Naive thymus-derived CD8-positive, alpha-beta T cell (primary cell): Measurements from ENCODE around the gene HAL. TPM values are rescaled to one million over a fixed set of nuclear protein-coding genes. Genes with fewer than 3 reads are reported as not detected.
A peak's percentile ranks its signal among the peaks of the same experiment; 100 is the strongest.

Experiments
- ATAC-seq, 2 donors: fragments of 150-1000 bp; cut with Tn5 transposase in 1 of 2; sonication (Bioruptor Pico), chemical (Tn5 transposase) in 1 of 2; 1 replicate in 1 of 2; 2 replicates in 1 of 2; pipeline ENCODE4 v1.10.0; 2021; ENCODE audit warnings: mild to moderate bottlenecking in 2 of 2, moderate library complexity in 2 of 2
- POLR2A ChIA-PET: fragments of 350-600 bp; sonication (Branson Sonifier 250); formaldehyde crosslinking; loops from one replicate; lab custom pipeline; 2021; ENCODE audit warnings: antibody characterized with exemption; lab: Charles Lee
- DNase-seq, 10 donors: peaks; one replicate each; pipeline versions ENCODE4 v3.0.0 to v3.0.0-alpha.2; 2020 to 2022
- H3K27ac Mint-ChIP-seq, 10 donors: one replicate each; pipeline ENCODE4 v1.8.0; 2020 to 2022; ENCODE audit warnings: mild to moderate bottlenecking in 10 of 10, mixed read lengths in 10 of 10, moderate library complexity in 4 of 10, inconsistent platforms in 1 of 10
- H3K27me3 Mint-ChIP-seq, 5 donors: one replicate each; pipeline ENCODE4 v1.8.0; 2021 to 2022; ENCODE audit warnings: mixed read lengths in 5 of 5
- H3K36me3 Mint-ChIP-seq, 3 donors: one replicate each; pipeline ENCODE4 v1.8.0; 2020 to 2022; ENCODE audit warnings: mixed read lengths in 3 of 3, mild to moderate bottlenecking in 2 of 3, inconsistent platforms in 1 of 3
- H3K4me1 Mint-ChIP-seq, 4 donors: one replicate each; pipeline ENCODE4 v1.8.0; 2021 to 2022; ENCODE audit warnings: mixed read lengths in 4 of 4
- H3K4me3 Mint-ChIP-seq, 10 donors: one replicate each; pipeline ENCODE4 v1.8.0; 2020 to 2022; ENCODE audit warnings: mild to moderate bottlenecking in 10 of 10, mixed read lengths in 10 of 10, moderate library complexity in 6 of 10, inconsistent platforms in 1 of 10
- H3K9me3 Mint-ChIP-seq, 9 donors: one replicate each; pipeline ENCODE4 v1.8.0; 2020 to 2022; ENCODE audit warnings: mixed read lengths in 9 of 9, mild to moderate bottlenecking in 3 of 9, inconsistent platforms in 1 of 9, moderate library complexity in 1 of 9
- polyA plus RNA-seq, 3 donors: library from polyadenylated mRNA; unstranded; fragments of 300-500 nt; fragmentation: Illumina TruSeq; gene quantifications; one replicate each; pipeline ENCODE4 v1.2.3, GENCODE V29; 2021
- total RNA-seq, 8 experiments: library from RNA in 2 of 8; stranded (reverse) in 2 of 8; gene quantifications; one replicate each; pipeline ENCODE4 v1.2.3 and lab custom pipeline; 2021 to 2026

The HAL gene
- total and polyA plus RNA-seq, 5 experiments from 2014 or later: 1.3 to 3.0 TPM; not detected in 3

GRCh38 chr12:96033549-96034389, 37.6 kb upstream of the HAL start:
- Mint-ChIP-seq H3K27ac (peak overlapping the region in 1 of 10 donors; percentile 17), H3K36me3 (peaks cover 0 to 4% (median 0%) of the 10 kb centered on the region in 3 donors), H3K4me1 (peaks cover 18 to 30% (median 25%) of the 10 kb centered on the region in 4 donors), H3K27me3 (no peaks in the 10 kb centered on the region), H3K4me3 (peak overlapping the region in 2 of 10 donors; percentile 4 to 59), H3K9me3 (no peaks in the 10 kb centered on the region)
- ATAC-seq (no peak), DNase-seq (no peak)
- POLR2A ChIA-PET: interaction anchor here (0.5 kb wide), 1 partner anchor 594 kb away, joined by 6 read pairs; no protein-coding TSS in a partner anchor

- POLR2A ChIA-PET: no interaction called here
- Mint-ChIP-seq H3K36me3 (peaks cover 0 to 31% (median 11%) of the 10 kb centered on the region in 3 donors), H3K27me3 (no peaks in the 10 kb centered on the region), H3K4me1 (peaks cover 18 to 30% (median 25%) of the 10 kb centered on the region in 4 donors), H3K27ac (peak overlapping the region in 2 of 10 donors; percentile 28 to 74), H3K9me3 (no peaks in the 10 kb centered on the region), H3K4me3 (no peak overlapping the region)
- ATAC-seq (no peak), DNase-seq (no peak)
These were observed 33.7 kb upstream of the HAL start for GRCh38 chr12:96029826-96030225.

- Mint-ChIP-seq H3K9me3 (no peaks in the 10 kb centered on the region), H3K4me3 (no peak overlapping the region), H3K27ac (no peak overlapping the region), H3K4me1 (peaks cover 17 to 27% (median 25%) of the 10 kb centered on the region in 4 donors), H3K27me3 (no peaks in the 10 kb centered on the region), H3K36me3 (peaks cover 0 to 44% (median 11%) of the 10 kb centered on the region in 3 donors)
- no peak for ATAC-seq
- no peak for DNase-seq
- POLR2A ChIA-PET: no interaction called here
These were observed 32.4 kb upstream of the HAL start for GRCh38 chr12:96028538-96028937.

GRCh38 chr12:96026331-96026730, 30.2 kb upstream of the HAL start:
- POLR2A ChIA-PET: interaction anchor here (0.7 kb wide), 1 partner anchor 378 kb away, joined by 5 read pairs; no protein-coding TSS in a partner anchor
- H3K9me3 Mint-ChIP-seq: no peaks in the 10 kb centered on the region
- peaks cover 0 to 63% (median 15%) of the 10 kb centered on the region in 3 donors for H3K36me3 Mint-ChIP-seq
- no peaks in the 10 kb centered on the region for H3K27me3 Mint-ChIP-seq
- no peak for DNase-seq
- no peak for ATAC-seq
- no peak overlapping the region for H3K27ac Mint-ChIP-seq
- no peak overlapping the region for H3K4me3 Mint-ChIP-seq
- peaks cover 13 to 23% (median 15%) of the 10 kb centered on the region in 4 donors for H3K4me1 Mint-ChIP-seq

- H3K27me3 Mint-ChIP-seq: no peaks in the 10 kb centered on the region
- peaks cover 9 to 22% (median 12%) of the 10 kb centered on the region in 4 donors for H3K4me1 Mint-ChIP-seq
- peaks cover 0 to 71% (median 17%) of the 10 kb centered on the region in 3 donors for H3K36me3 Mint-ChIP-seq
These were observed 29.4 kb upstream of the HAL start for GRCh38 chr12:96025518-96025917.

GRCh38 chr12:96020314-96021003, 24.3 kb upstream of the HAL start:
- peaks cover 0 to 23% (median 1%) of the 10 kb centered on the region in 4 donors for H3K4me1 Mint-ChIP-seq
- ATAC-seq (peak in 1 of 2 donors; percentile 25), DNase-seq (no peak)
- H3K27me3 Mint-ChIP-seq: no peaks in the 10 kb centered on the region
- peak overlapping the region in 2 of 10 donors; percentile 0 to 26 for H3K27ac Mint-ChIP-seq
- peak overlapping the region in 1 of 10 donors; percentile 54 for H3K4me3 Mint-ChIP-seq
- H3K36me3 Mint-ChIP-seq: peaks cover 0 to 88% (median 19%) of the 10 kb centered on the region in 3 donors
- POLR2A ChIA-PET: interaction anchor here (0.6 kb wide), 1 partner anchor 524 kb away, joined by 4 read pairs; no protein-coding TSS in a partner anchor
- H3K9me3 Mint-ChIP-seq: no peaks in the 10 kb centered on the region

More at GRCh38 chr12:96025518-96025917, 29.4 kb upstream of the HAL start:
- H3K9me3 Mint-ChIP-seq: no peaks in the 10 kb centered on the region
- ATAC-seq (no peak), DNase-seq (no peak)
- POLR2A ChIA-PET: interaction anchor here (0.7 kb wide), 1 partner anchor 377 kb away, joined by 5 read pairs; no protein-coding TSS in a partner anchor
- no peak overlapping the region for H3K27ac Mint-ChIP-seq
- no peak overlapping the region for H3K4me3 Mint-ChIP-seq

GRCh38 chr12:96015672-96016071, 19.5 kb upstream of the HAL start:
- H3K4me3 Mint-ChIP-seq: no peak overlapping the region
- DNase-seq: no peak
- H3K9me3 Mint-ChIP-seq: no peaks in the 10 kb centered on the region
- peaks cover 0 to 12% (median 0%) of the 10 kb centered on the region in 4 donors for H3K4me1 Mint-ChIP-seq
- POLR2A ChIA-PET: interaction anchor here (0.7 kb wide), 1 partner anchor 226 kb away, joined by 7 read pairs; no protein-coding TSS in a partner anchor
- ATAC-seq: no peak
- peaks cover 1 to 89% (median 29%) of the 10 kb centered on the region in 3 donors for H3K36me3 Mint-ChIP-seq
- no peak overlapping the region for H3K27ac Mint-ChIP-seq
- H3K27me3 Mint-ChIP-seq: no peaks in the 10 kb centered on the region

- DNase-seq: no peak
- Mint-ChIP-seq H3K4me1 (peaks cover 0 to 8% (median 0%) of the 10 kb centered on the region in 4 donors), H3K36me3 (peaks cover 7 to 90% (median 27%) of the 10 kb centered on the region in 3 donors), H3K4me3 (no peak overlapping the region), H3K27ac (no peak overlapping the region), H3K27me3 (no peaks in the 10 kb centered on the region), H3K9me3 (no peaks in the 10 kb centered on the region)
- no peak for ATAC-seq
- POLR2A ChIA-PET: no interaction called here
These were observed 18.9 kb upstream of the HAL start for GRCh38 chr12:96014943-96015599.

- Mint-ChIP-seq H3K4me3 (no peak overlapping the region), H3K27me3 (no peaks in the 10 kb centered on the region), H3K9me3 (no peaks in the 10 kb centered on the region), H3K36me3 (peaks cover 8 to 91% (median 26%) of the 10 kb centered on the region in 3 donors), H3K27ac (no peak overlapping the region), H3K4me1 (no peaks in the 10 kb centered on the region)
- no peak for ATAC-seq
- POLR2A ChIA-PET: no interaction called here
- DNase-seq: no peak
These were observed 11.6 kb upstream of the HAL start for GRCh38 chr12:96007729-96008128.

- POLR2A ChIA-PET: no interaction called here
- Mint-ChIP-seq H3K36me3 (peaks cover 8 to 85% (median 26%) of the 10 kb centered on the region in 3 donors), H3K9me3 (no peaks in the 10 kb centered on the region), H3K4me3 (no peak overlapping the region), H3K27ac (no peak overlapping the region), H3K4me1 (no peaks in the 10 kb centered on the region), H3K27me3 (no peaks in the 10 kb centered on the region)
- ATAC-seq (no peak), DNase-seq (no peak)
These were observed 10.6 kb upstream of the HAL start for GRCh38 chr12:96006727-96007126.

- ATAC-seq: no peak
- Mint-ChIP-seq H3K27ac (peak overlapping the region in 3 of 10 donors; percentile 50 to 77 (median 64)), H3K4me3 (no peak overlapping the region), H3K27me3 (no peaks in the 10 kb centered on the region), H3K9me3 (no peaks in the 10 kb centered on the region), H3K36me3 (peaks cover 0 to 52% (median 14%) of the 10 kb centered on the region in 3 donors), H3K4me1 (peaks cover 2 to 7% (median 5%) of the 10 kb centered on the region in 4 donors)
- DNase-seq: no peak
- POLR2A ChIA-PET: no interaction called here
These were observed 4.7 kb upstream of the HAL start for GRCh38 chr12:96000858-96001257.

GRCh38 chr12:95999484-95999883, 3.3 kb upstream of the HAL start:
- H3K27ac Mint-ChIP-seq: no peak overlapping the region
- H3K27me3 Mint-ChIP-seq: no peaks in the 10 kb centered on the region
- peaks cover 0 to 38% (median 7%) of the 10 kb centered on the region in 3 donors for H3K36me3 Mint-ChIP-seq
- no peaks in the 10 kb centered on the region for H3K9me3 Mint-ChIP-seq
- no peak for DNase-seq
- POLR2A ChIA-PET: no interaction called here
- peaks cover 2 to 7% (median 5%) of the 10 kb centered on the region in 4 donors for H3K4me1 Mint-ChIP-seq
- no peak overlapping the region for H3K4me3 Mint-ChIP-seq
- no peak for ATAC-seq
